RPMI8226 (cell line): ENCODE data around the gene ANKRD44.

ENCODE experiments used
- DNase-seq: peaks from one replicate; pipeline ENCODE4 v3.0.0-alpha.2; 2015

Gene ANKRD44

DNA sequence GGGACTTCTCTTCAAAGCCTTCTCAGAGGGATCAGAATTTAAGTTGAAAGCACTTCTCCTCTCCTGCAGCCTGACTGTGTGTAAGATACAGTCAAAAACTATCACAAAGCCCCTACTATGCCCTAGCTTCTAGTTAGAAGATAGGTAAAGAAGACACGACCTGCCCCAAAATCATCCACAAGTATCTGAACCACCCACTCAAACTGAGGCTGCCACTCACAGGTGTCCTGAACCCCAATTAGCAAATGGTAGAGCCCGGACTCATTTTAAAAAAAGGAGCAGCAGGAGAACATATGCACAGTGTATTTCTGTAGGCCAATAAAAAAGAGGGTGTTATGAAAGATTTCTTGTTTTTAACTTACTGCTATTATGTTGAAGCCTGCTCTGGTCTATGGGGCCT, 74.4 kb downstream of the ANKRD44 start:
- DNase-seq: no peak

DNA sequence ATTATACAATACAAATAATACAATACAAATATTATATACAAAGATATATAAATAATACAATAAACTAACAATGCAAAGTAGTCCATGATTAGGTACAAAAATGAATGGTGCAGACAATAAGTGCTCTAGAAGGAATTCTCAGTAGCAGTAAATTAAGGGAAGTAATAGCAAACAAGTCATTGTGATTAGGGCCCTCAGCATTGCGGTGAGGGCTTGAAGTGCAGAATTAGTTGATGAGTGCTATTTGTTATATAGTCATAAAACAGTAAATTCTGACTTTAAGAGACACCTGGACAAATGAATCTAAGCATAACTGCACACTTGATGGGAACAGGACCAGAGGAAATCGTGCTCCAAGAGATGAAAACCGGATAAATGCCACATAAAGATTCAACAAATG, 74.9 kb downstream of the ANKRD44 start:
- DNase-seq: no peak

DNA sequence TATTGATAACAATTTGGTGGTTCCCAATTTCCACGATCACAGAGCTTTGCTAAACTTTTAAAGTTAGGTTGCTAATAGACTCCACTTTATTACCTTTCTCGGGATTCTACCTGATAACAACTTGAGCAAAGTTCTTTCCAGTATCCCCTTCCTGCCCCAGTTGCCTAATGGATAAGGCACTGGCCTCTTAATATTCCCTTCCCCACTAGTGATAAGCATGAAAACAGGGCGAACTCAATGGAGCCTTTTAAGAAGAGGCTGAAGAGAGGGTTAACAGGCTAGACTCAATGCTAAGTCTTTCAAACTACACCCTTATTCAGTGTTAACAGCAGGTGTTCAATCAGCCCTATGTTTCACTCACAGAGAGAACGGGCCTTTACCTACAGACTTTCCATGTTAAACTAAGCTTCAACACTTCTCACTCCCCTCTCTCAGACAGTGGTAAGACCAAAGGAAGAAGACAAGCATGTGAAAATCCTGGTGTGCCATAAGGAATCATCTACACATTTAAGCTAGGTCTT, 75.8 kb downstream of the ANKRD44 start:
- no peak for DNase-seq

DNA sequence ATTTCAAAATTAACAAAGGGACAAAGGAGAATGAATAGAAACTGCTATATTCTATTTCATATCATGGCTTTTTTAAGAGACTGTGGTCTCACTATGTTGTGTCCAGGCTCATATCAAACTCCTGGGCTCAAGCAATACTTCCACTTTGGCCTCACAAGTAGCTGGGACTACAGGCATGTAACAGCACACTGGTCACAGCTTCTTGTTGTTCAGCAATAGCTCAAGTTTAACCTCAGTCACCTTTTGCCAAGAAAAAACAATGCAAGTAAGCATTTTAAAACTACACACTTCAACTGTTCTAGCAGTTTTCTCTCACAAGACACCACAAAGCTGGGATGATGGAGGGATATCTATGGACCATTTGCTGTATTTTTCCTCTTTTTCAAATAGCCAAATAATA, 77.1 kb downstream of the ANKRD44 start:
- peak; percentile 70 for DNase-seq

DNA sequence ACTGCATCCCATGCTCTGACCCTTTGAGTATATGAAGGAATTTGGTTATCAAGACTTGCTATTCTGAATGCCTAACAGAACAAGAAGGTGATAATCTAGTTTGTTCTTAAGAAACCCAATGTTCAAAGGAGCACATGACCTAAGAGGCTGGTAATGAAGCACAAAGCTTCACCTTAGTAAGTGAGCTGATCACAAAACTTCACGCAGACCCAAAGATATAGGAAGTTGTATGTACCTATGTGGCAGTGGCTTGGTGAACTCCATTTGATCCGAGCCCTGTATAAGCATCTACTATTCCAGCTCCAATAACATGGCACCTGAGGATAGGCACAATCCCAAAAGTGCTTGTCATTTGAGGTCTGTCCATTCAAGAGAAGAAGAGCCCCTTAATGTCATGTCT, 78.6 kb downstream of the ANKRD44 start:
- no peak for DNase-seq

DNA sequence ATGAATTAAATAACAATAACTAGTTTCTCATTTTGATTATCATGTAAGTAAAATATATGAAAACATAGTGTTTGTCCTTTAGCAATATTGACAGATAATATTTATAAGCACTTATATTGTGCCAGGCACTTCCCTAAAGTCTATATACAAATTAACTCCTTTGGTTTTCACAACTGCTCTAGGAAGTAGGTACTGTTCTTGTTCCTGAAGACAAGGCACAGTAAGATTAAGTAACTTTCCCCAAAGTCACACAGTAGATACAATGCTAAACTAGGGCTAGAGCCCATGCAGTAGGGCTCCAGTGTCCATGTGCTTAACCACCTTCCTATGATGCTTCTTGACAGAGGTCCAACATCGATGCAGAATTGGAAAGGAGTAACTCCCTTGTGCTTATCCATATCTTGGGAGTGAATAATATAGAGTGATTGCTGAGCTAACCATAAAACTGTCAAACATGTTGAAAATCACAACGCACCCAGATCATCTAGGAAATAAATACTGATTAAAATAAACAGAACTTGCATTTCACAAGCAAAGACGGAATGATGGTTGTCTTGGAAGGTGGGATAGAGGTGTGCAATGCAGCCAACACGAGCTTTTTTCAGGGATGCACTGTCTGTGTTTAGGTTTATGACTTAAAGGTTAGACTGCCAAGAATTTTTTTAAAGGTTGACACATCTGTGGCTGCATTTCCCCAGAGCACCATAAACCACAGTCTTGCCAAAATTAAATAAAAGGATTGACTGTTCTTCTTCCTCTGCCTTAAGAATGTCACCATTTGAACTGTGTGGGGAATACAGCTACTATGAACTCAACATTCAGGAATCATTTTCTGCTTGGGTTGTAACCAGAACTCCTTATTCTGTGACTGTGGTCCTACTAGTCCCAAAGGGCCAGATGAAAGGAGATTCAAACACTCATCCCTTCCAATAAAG, 80.8 kb downstream of the ANKRD44 start:
- no peak for DNase-seq

DNA sequence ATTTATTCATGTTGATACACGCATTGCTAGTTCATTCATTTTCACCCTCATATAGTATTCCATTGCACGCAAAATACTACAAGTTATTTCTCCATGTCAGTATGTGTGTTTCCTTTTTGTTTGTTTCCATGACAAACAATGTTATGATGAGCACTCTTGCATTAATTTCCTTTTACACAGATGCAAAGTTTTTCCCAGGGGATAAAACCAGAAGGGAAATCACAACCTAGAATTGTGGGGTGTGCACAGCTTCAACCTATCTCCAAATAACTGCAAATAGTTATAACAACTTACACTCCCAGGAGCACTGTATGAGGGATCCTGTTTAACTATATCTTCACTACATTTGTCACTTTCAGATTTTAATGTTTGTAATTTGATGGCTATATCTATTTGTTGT, 87.1 kb downstream of the ANKRD44 start:
- no peak for DNase-seq

DNA sequence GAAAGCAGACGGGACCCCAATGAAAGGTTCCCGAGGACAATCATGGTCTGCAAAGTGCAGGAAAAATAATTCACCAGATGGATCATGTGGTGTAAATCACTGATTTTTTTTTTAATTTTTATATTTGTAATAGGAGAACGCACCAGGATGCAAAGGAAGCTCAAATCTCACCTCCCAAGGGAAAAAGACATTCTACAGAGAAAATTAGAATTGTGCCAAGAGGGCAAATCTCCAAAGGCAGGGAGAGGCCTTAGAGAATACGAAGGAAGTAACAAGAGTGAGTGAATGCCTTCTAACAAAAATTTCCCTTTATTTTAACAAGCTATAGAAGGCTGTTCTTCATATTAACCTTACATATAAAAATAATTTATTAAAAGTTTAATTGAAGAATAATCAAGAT, 90.9 kb downstream of the ANKRD44 start:
- DNase-seq: no peak

DNA sequence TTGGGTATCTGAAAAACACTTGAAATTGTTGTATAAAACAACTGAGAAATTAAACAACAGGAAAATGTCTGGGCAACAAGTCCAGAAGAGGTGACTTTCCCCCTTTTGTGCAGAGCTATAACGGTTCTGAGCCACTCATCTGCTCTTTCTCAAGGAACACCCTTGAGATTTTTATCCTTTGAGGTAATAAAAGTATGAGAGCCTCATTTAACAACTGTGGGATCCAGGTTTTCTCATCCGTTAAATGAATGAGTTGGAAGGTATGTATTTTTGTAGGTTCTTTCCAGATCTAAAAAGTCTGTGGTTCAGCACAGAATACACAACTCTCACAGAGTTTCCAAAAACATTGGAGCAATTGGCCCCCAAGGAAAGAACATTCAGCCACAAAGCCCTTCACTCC, 93.0 kb downstream of the ANKRD44 start:
- no peak for DNase-seq

DNA sequence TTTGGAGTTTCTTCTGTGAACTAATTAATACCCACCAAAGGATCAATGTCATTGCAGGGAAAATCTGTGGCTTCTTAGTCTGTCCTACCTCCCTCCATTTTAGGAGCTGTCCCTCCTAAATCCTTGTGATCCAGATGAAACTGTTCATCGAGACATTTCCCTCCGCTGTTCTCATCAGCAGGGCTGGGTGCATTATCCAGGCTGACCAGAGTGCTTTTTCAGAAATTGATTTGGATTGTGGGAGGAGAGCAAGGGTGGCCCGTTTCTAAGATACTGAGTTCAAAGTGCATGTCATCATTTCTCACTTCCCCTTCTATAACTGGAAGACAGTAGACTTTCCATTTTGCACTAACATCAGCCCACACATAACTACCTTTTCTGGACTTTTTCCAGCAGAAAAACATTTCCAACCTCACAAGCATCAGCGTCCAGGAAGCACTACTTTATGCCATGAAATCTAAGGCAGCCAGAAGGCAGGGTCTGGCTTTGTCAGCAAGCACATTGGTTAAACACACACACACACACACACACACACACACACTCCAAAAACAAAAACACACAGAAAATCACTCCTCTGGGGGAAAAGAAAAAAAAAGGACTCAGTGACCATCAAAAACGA, 94.1 kb downstream of the ANKRD44 start:
- peak; percentile 90 for DNase-seq

DNA sequence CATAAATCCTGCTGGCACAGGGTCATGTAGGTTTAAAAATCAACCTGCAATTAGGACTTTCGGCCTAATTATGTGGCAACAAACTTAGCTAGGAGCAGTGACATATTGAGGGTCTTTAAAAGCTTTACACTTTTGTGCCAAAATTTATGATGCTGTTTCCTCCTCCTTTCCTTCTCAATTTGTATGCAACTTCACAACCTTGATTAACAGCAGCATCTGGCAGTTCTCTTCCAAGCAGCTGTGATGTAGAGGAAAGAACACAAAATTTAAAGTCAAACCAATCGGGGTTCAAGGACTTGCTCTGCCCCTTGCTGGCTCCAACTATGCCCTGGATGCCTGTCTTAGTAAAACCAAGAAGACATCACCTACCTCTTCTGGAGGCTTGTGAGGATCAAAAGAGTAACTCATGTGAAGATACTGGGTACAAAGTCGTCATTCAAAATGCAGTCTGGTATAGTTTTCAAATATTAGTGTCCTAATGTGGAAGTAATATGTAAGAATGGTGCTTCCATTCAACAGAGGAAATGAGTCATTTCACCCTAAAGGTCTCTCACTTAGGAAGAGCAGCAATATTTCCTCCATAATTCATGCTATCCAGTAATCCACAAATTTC, 94.7 kb downstream of the ANKRD44 start:
- no peak for DNase-seq

DNA sequence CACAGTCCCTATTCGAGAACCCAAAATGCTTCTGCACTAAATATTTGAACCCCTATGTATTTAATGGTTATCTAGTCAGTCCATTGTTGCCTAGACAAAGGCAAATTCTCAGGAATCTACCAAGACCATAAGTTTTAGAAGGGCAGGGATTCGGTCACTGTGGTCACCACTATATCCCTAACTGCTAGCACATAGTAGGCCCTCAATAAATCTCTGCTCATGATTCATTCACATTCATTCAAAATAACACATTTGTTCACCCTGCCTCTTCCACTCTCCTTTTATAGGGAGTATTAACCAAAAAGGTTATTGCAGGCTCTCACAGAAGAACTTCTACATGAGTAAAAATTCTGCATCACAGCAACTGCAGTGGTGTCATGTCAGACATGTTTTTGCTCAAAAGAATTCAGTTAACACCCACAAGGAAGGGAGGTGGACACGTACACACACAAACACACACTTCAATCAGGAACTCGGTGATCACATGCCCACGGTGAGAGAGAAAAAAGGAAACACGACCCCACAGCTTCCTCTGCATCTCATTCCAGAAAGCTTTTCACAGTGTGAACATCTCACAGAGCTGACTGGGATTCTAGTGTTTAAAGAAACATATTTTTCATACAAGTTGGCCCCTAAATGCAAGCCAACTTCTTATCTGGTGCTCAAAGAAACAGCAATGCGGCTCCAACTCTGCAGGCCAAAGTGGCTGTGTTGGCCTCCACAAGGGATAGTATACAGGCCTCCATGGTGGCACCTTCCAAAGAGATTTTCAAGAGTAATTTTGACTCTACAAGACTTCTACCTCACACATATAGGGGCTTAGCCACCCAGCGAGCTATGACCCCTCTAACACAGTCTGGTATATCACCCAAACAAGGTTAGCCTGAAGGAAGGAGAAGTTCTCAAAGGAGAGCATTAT, 98.0 kb downstream of the ANKRD44 start:
- DNase-seq: no peak

DNA sequence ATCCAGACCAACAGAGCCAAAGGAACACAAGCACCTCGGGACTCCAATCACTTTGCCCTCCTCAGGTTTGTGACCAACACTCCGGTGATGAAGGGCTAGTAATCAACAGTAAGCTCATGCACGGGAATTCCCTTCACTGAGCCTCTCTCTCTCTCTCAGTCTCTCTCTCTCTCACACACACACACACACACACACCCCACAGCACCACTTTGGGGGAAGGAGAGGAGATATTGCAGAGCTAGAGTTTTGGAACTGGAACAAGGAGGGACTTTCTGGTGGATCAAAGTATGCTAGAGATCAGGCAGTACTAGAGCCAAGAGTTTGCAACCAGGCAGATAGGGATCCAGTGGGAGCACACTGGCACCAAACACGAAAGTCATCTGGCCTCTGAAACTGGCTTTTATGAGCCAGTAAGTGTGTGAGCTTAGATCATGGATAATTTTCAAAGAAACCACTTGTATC, 98.7 kb downstream of the ANKRD44 start:
- no peak for DNase-seq

DNA sequence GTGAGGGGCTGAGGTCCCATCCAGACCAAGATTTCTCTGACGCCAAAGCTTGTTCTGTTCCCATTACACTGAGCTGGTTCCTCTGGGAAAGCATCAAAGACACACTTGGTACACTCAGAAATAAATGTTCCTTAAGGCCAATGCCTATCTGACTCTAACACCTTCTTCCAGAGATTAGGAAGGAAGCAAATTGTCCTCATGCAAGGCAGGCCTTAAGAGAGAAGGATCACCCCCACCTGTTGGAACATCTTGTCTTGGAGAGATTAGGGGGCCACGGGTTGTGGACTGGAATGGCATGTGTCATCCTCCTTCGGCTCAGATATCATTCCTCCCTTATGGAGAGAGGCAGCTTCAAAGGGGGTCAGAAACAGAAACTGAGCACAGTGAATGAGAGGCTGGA, 100.2 kb downstream of the ANKRD44 start:
- DNase-seq: no peak

DNA sequence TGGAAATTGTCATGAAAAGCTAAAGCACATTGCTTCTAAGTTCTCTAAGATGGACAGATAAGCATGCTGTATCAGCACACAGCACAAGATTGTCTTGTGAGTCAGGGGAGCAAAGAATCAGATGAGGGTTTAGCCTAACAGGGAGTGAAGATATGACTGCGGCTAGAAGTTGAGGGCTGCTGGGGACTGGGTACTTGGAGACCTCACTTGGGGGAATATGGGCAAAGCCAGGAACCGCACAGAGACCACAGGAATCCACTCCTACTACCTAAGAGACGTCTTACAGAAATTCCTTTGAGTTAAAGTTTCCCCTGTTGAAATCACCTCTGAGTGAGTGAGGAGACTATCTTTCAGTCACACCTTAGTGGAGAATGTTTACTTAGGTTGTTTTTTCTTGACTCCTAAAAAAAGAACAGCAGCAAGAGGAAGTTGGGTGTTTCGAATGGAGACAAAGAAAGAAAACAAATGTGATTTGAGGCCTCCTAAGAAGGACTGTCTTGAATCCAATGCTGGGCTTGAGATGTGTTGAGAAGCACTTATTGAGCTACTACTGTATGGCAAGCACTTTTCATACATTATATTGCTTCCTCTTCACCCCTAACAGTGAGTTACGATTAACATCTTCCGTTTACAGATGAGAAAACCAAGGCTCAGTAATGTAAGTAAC, 100.7 kb downstream of the ANKRD44 start:
- peak; percentile 76 for DNase-seq

DNA sequence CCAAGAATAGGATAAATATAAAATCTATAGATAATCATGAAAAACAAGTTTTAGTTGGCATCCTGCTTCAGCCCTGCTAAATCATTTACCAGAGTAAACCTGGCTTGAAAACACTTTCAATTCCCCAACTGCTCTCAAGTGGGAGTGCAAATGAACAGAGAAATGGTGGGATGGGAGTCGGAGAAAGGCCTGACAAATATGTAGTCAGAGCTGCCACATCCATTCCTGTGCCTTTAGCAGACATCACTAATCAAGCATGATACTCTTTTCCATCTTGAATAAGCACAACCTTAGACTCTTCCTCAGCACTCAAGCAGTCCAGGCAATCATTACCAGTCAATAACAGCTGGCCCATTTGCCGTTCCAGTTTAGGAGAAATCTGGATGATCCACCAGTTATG, 101.3 kb downstream of the ANKRD44 start:
- DNase-seq: peak; percentile 35

DNA sequence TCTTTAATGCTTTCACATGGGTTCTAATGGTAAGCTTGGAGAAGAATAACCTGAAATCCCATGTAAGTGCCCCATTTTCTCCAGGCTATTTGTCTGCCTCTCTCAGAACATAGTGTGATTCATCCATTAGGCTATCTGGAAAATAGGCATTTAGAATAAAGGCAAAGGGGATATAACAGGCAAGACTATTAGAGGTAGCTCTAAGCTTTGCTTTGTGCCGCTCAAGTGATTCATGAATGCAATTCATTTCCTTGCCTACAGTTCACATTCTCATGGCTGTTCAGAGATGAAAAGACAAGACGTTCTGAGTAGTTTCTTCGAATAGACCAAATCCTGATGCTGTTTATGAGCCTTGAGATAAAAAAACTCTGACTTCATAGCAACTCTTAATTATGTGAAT, 101.7 kb downstream of the ANKRD44 start:
- DNase-seq: no peak

DNA sequence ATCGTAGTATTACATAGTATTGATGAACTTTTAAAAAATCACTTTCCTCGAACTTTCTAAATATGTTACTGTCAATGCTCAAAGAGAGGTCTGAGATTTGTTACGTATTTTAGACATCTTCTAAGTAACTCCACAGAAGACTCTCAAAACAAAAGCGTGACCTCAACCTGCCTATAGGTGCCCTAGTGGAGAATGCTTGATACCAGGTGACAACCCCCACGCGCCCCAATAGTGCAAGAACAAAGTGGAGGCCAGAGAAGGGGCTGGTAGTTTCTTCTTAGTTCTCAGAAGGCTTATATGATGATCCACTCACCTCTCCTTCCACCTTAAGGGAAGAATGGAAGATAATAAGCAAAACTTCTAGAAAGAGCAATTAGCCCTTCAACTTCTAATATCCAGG, 102.6 kb downstream of the ANKRD44 start:
- DNase-seq: no peak

DNA sequence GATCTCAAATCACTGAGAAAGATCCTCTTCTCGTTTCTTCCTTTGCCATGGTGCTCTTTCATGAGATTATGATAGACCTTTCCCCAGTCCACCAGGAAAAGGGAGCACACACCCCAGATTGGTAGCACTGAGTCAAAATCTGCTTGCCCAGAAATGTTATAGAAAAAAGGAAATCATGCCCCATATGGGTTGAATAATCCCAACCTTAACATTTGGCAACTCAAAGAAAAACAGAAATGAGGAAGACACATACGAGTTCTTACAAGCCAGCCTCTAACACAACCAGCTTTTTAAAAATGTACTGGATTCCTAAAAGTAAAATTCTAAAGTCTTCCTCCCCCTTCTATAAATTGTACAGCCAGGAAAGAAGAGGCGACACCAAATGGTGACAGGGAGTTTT, 103.0 kb downstream of the ANKRD44 start:
- no peak for DNase-seq

DNA sequence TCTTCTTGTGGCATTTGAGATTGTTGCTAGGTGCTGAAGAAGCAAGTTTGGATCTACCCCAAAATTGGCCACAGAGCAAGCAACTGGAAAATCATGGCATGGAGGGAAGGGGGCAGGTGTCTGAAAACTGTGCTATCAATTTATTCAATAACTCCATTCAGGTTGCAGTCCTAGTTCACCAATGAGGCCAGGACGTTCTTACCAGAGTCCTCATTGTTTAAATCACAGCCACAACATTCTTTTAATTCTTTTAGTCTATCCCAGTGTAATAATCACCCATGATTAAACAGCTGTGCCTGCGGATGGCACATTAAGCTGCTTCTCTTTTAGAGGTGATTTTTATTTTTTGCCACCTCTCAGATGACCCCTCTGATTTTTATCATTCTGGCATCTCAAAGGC, 103.5 kb downstream of the ANKRD44 start:
- no peak for DNase-seq

DNA sequence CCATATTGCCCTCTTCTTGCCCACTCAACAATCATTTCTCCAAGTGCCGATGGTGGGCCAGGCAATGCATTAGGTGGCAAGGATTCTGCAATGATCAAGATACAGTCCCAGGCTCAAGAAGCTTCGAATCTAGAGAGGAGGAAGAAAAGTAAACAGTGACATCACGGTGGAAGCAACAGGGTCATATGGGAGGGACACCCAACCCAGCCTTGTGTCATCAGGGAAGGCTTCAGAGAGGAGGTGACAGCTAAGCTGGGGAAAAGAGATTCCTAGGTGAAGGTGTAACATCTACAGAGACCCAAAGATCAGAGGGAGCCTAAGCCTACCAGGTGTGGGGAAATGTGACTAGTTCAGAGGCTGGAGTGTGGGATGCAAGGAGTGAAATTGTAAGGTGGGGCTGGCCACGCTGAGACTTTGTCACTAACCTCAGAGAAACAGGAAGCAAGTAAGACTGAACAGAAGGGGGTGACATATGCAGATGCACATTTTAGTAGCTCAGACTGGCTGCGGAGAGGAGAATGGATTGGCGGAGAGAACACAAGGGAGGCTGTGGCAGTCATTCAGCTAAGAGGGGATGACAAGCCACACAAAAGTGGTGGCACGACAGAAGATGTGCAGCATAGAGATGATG, 104.9 kb downstream of the ANKRD44 start:
- no peak for DNase-seq
